ENCODE data around the gene ABHD3. TPM values are rescaled to one million over a fixed set of nuclear protein-coding genes. Genes with fewer than 3 reads are reported as not detected.
"Not testable (repeated sequence)": the region's sequence is repeated elsewhere in the genome, so short reads cannot be mapped to it uniquely, and the experiment has no call there.

Gene ABHD3
- total and polyA plus RNA-seq, 5 experiments from 2014 or later = 16.2 to 52.0 (median 20.7) TPM

GRCh38 chr18:21701621-21702020 is 3.0 kb downstream of the ABHD3 start:
- no peak for DNase-seq
- POLR2A ChIA-PET = no interaction called here
- Mint-ChIP-seq H3K36me3 (peaks cover 0 to 39% (median 12%) of the 10 kb centered on the region in 3 donors), H3K4me3 (no peak overlapping the region), H3K27me3 (no peaks in the 10 kb centered on the region), H3K4me1 (peaks cover 4 to 37% (median 31%) of the 10 kb centered on the region in 4 donors), H3K27ac (peak overlapping the region in 1 of 10 donors; percentile 38), H3K9me3 (no peaks in the 10 kb centered on the region)
- ATAC-seq = no peak

- POLR2A ChIA-PET = no interaction called here
- Mint-ChIP-seq H3K27me3 (no peaks in the 10 kb centered on the region), H3K4me3 (no peak overlapping the region), H3K4me1 (peaks cover 4 to 35% (median 29%) of the 10 kb centered on the region in 4 donors), H3K9me3 (no peaks in the 10 kb centered on the region), H3K36me3 (peaks cover 0 to 47% (median 13%) of the 10 kb centered on the region in 3 donors), H3K27ac (no peak overlapping the region)
- DNase-seq = no peak
- no peak for ATAC-seq
Measured at GRCh38 chr18:21700528-21701075, 4.0 kb downstream of the ABHD3 start.

- peaks cover 19 to 70% (median 46%) of the 10 kb centered on the region in 3 donors for H3K36me3 Mint-ChIP-seq
- no peak overlapping the region for H3K4me3 Mint-ChIP-seq
- ATAC-seq (no peak), DNase-seq (no peak)
- POLR2A ChIA-PET = interaction anchor here (0.7 to 1.6 kb wide), 2 partner anchors 10 to 34 kb away, joined by 3 read pairs; no protein-coding TSS in a partner anchor
- peak overlapping the region in 3 of 10 donors; percentile 23 to 41 (median 24) for H3K27ac Mint-ChIP-seq
- peaks cover 7 to 21% (median 11%) of the 10 kb centered on the region in 4 donors for H3K4me1 Mint-ChIP-seq
- H3K27me3 Mint-ChIP-seq = no peaks in the 10 kb centered on the region
- H3K9me3 Mint-ChIP-seq = peaks cover 0 to 32% (median 10%) of the 10 kb centered on the region in 9 donors
Measured at GRCh38 chr18:21693322-21693721, 11.3 kb downstream of the ABHD3 start.

- Mint-ChIP-seq H3K4me1 (peaks cover 6 to 27% (median 19%) of the 10 kb centered on the region in 4 donors), H3K27ac (peak overlapping the region in 2 of 10 donors; percentile 9 to 45), H3K27me3 (no peaks in the 10 kb centered on the region), H3K36me3 (peaks cover 19 to 63% (median 46%) of the 10 kb centered on the region in 3 donors), H3K4me3 (no peak overlapping the region), H3K9me3 (peaks cover 0 to 32% (median 10%) of the 10 kb centered on the region in 9 donors)
- no peak for DNase-seq
- no peak for ATAC-seq
- POLR2A ChIA-PET = no interaction called here
Measured at GRCh38 chr18:21689736-21690135, 14.8 kb downstream of the ABHD3 start.

- DNase-seq = no peak
- Mint-ChIP-seq H3K36me3 (peaks cover 13 to 46% (median 33%) of the 10 kb centered on the region in 3 donors), H3K27me3 (no peaks in the 10 kb centered on the region), H3K4me3 (no peak overlapping the region), H3K27ac (peak overlapping the region in 6 of 10 donors; percentile 34 to 75 (median 54)), H3K9me3 (peaks cover 0 to 29% (median 10%) of the 10 kb centered on the region in 9 donors), H3K4me1 (peaks cover 9 to 32% (median 14%) of the 10 kb centered on the region in 4 donors)
- POLR2A ChIA-PET = no interaction called here
- ATAC-seq = no peak
Measured at GRCh38 chr18:21686282-21687105, 18.1 kb downstream of the ABHD3 start.

- ATAC-seq, H3K4me3 Mint-ChIP-seq, DNase-seq, H3K27me3 Mint-ChIP-seq, POLR2A ChIA-PET: not testable (repeated sequence)
- peaks cover 8 to 37% (median 24%) of the 10 kb centered on the region in 3 donors for H3K36me3 Mint-ChIP-seq
- H3K27ac Mint-ChIP-seq = peak overlapping the region in 9 of 10 donors; percentile 14 to 89 (median 74)
- peaks cover 0 to 23% (median 9%) of the 10 kb centered on the region in 9 donors for H3K9me3 Mint-ChIP-seq
- H3K4me1 Mint-ChIP-seq = peaks cover 9 to 32% (median 13%) of the 10 kb centered on the region in 4 donors
Measured at GRCh38 chr18:21685556-21685981, 19.0 kb downstream of the ABHD3 start.

GRCh38 chr18:21684731-21685130 is 19.8 kb downstream of the ABHD3 start:
- Mint-ChIP-seq H3K9me3 (peaks cover 0 to 14% (median 7%) of the 10 kb centered on the region in 9 donors), H3K36me3 (peaks cover 4 to 30% (median 17%) of the 10 kb centered on the region in 3 donors), H3K4me3 (no peak overlapping the region), H3K27ac (peak overlapping the region; percentile 13 to 89 (median 76)), H3K27me3 (no peaks in the 10 kb centered on the region), H3K4me1 (peaks cover 9 to 31% (median 13%) of the 10 kb centered on the region in 4 donors)
- no peak for ATAC-seq
- POLR2A ChIA-PET = interaction anchor here (0.7 kb wide), 1 partner anchor 19 kb away, joined by 4 read pairs; the partner anchor contains the start of gene ABHD3
- DNase-seq = no peak

- no peak overlapping the region for H3K27ac Mint-ChIP-seq
- no peaks in the 10 kb centered on the region for H3K9me3 Mint-ChIP-seq
- no peak overlapping the region for H3K4me3 Mint-ChIP-seq
- peaks cover 1 to 29% (median 13%) of the 10 kb centered on the region in 4 donors for H3K4me1 Mint-ChIP-seq
- H3K27me3 Mint-ChIP-seq = no peaks in the 10 kb centered on the region
- DNase-seq (peak in 6 of 10 donors; percentile 9 to 55 (median 38)), ATAC-seq (peak; percentile 91 to 92)
- POLR2A ChIA-PET = interaction anchor here (0.5 to 2.2 kb wide), 4 partner anchors 9 to 111 kb away, joined by 7 to 35 read pairs (median 14); partner anchors contain the start of genes ABHD3 and ESCO1
- H3K36me3 Mint-ChIP-seq = peaks cover 0 to 11% (median 5%) of the 10 kb centered on the region in 3 donors
Measured at GRCh38 chr18:21682371-21683051, 22.1 kb downstream of the ABHD3 start.

GRCh38 chr18:21680161-21680560 is 24.4 kb downstream of the ABHD3 start:
- Mint-ChIP-seq H3K9me3 (no peaks in the 10 kb centered on the region), H3K4me3 (no peak overlapping the region), H3K4me1 (peaks cover 1 to 15% (median 9%) of the 10 kb centered on the region in 4 donors), H3K27ac (no peak overlapping the region), H3K27me3 (no peaks in the 10 kb centered on the region), H3K36me3 (peaks cover 0 to 2% (median 0%) of the 10 kb centered on the region in 3 donors)
- no peak for DNase-seq
- no peak for ATAC-seq
- POLR2A ChIA-PET = interaction anchor here (0.6 kb wide), 1 partner anchor 53 kb away, joined by 4 read pairs; no protein-coding TSS in a partner anchor

- POLR2A ChIA-PET = interaction anchor here (0.5 to 1.1 kb wide), 3 partner anchors 10 to 17 kb away, joined by 3 to 4 read pairs (median 3); no protein-coding TSS in a partner anchor
- DNase-seq = no peak
- no peaks in the 10 kb centered on the region for H3K27me3 Mint-ChIP-seq
- no peak overlapping the region for H3K27ac Mint-ChIP-seq
- H3K4me1 Mint-ChIP-seq = peaks cover 1 to 5% (median 3%) of the 10 kb centered on the region in 4 donors
- H3K4me3 Mint-ChIP-seq = no peak overlapping the region
- H3K9me3 Mint-ChIP-seq = no peaks in the 10 kb centered on the region
- H3K36me3 Mint-ChIP-seq = peaks cover 0 to 2% (median 0%) of the 10 kb centered on the region in 3 donors
- ATAC-seq = no peak
Measured at GRCh38 chr18:21678859-21679258, 25.7 kb downstream of the ABHD3 start.

GRCh38 chr18:21675354-21675753 is 29.2 kb downstream of the ABHD3 start:
- H3K9me3 Mint-ChIP-seq, H3K4me1 Mint-ChIP-seq, H3K4me3 Mint-ChIP-seq, H3K27ac Mint-ChIP-seq, H3K27me3 Mint-ChIP-seq, H3K36me3 Mint-ChIP-seq, ATAC-seq, DNase-seq, POLR2A ChIA-PET: not testable (repeated sequence)
